GM19467 (cell line): Measurements from ENCODE around the gene ST6GALNAC6.
"Not testable (repeated sequence)": the region's sequence is repeated elsewhere in the genome, so short reads cannot be mapped to it uniquely, and the experiment has no call there.

Experiments used
- ATAC-seq: cut with Tn5 transposase; IDR thresholded peaks from one replicate; pipeline ENCODE4 v1.9.1; 2021; ENCODE audit warnings: mild to moderate bottlenecking, moderate library complexity; ENCODE audit not compliant: unreplicated experiment

The ST6GALNAC6 gene

DNA sequence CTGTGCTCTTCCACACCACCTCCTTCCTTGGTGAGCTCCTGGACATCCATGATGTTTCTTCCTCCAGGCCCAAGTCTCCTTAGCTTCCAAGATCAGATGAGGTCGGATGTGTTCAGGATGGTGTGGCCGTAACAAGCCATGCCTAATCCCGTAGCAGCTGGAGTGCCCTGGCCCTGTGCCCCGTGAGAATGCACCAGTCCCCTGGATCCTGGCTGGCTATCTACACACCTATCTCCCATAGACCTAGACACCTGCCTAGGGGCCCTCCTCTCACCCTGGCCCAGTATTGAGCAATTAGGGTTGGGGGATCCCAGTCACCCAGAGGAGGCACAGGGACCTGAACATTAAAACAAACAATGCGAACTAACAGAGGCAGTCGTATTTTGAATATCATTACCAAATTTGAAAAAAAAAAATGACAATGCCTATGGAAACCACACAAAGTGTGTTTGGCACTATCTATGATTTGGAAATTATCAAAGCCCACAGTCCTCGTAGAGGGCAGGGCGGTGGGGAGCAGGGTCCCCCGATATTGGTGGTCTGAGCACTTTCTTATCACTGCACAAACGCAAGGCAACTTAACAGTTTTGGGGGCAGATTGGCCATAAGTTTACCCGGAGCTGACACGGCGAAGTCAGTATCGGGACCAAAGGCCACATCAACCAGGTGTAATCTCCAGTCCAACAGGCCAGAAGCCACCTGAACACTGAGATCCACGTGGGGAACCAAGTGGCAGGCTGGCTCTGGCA, 58.1 kb downstream of the ST6GALNAC6 start:
- no peak for ATAC-seq

DNA sequence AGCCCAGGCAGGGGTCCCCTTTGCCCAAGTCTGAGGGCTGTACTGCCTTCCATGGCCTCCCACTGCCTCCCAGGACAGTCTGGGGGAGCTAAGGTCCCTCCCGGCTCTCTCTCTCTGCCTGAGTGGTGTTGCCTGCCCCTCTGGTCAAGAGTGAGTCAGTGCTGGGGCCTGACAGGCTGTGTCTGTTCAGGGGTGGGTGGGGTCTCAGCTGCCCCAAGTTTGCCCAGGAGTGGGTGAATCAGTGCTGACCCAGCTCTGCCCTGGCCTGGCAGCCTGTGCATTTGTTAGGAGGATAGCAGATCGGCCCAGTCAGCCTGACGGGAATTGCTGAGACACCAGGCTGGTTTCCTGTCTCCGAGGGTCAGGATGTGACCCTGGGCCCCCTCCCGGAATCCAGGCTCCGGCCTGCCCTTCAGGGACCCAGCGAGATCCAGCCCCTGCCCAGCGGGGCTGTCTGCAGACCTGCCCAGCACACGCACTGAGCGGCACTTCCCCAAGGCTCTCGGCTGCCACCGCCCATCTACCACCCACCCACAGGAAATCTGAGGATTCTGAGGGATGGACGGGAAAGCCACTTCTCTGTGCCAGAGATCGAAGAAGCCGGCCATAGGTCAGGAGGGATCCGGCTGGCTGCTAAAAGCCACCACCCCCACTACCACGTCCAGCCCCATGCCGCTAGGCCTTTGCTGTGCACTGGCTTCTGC, 60.9 kb downstream of the ST6GALNAC6 start:
- ATAC-seq = no peak

DNA sequence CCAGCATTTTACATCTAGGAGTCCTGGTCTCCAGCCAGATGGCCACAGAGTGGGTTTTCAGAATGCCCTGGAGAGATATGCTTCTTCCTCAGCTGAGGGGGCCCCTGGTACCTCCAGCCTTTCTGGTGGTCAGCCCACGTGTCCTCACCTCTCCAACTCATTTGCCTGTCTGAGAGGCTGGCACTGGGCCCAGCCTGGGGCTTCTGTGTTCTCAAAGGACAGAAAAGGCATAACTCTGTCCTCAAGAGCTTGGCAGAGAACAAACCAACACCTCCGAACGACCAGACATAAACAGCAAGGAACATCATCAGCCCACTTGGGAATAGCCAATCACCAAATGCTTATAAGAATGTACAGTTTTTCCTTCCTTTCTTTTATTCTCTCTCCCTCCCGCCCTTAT, 62.1 kb downstream of the ST6GALNAC6 start:
- ATAC-seq = no peak

DNA sequence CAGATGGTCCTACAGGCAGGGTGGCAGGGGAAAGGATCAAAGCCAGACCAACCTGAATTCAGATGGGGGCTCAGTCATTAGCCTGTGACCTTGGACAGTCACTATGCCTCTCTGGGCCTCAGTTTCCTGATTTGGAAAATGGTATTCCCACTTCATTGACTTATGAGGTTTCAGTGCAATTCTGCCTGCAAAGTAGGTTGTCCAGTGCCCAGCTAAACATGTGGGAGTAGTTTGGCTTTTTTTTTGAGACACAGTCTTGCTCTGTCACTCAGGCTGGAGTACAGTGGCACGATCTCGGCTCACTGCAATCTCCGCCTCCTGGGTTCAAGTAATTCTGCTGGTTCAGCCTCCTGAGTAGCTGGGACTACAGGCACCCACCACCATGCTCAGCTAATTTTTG, 62.8 kb downstream of the ST6GALNAC6 start:
- ATAC-seq = not testable (repeated sequence)

DNA sequence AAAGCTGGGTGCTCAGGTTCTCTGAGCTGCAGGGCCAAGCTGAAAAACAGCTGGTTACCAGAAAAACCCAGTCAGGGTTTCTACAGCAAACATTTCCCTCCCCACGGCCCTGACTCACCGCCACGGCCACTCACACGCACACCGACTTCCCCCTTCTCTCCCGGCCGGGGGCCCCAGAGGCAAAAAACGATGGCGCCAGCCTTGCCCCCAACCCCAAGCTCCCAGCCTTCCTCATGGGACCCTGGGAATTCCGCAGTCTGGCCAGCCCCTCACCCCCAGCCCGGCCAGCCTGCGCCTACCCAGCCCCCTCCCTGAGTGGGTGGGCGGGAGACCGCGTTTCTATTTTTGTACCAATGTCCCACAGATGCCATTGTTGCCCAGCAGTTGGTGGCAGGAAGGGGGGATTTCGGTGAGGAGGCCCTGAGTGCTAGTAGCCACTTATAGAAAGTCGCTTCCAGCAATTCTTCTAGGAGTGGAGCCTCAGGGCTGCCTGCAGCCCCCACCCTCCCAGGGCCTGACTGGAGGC, 63.3 kb downstream of the ST6GALNAC6 start:
- no peak for ATAC-seq
